GM19023 (cell line): ENCODE results near the gene KRT85.
"Not testable (repeated sequence)": the region's sequence is repeated elsewhere in the genome, so short reads cannot be mapped to it uniquely, and the experiment has no call there.

Experiments
- ATAC-seq: cut with Tn5 transposase; IDR thresholded peaks from one replicate; pipeline ENCODE4 v1.9.1; 2021; ENCODE audit warnings: mild to moderate bottlenecking, moderate library complexity; ENCODE audit not compliant: unreplicated experiment

KRT85 gene

DNA sequence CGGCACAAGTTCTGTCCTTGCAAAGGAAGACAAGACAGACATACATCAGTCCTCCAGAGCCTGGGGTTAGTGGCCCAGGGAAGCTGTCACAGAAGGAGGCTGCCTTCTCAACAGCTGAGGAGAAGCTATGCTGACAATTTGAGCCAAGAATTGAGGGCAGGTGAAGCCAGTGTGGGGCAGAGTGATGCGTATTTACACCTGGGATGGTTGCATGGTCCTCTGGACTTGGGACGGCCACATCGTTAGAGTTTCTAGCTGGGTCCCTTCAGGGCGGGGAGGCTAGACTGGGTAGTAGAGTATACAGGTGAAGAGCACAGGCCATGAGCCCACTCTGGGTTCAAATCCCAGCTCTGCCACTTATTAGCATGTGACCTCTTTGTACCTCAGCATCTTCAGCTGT lies 16.5 kb downstream of the KRT85 start:
- no peak for ATAC-seq

DNA sequence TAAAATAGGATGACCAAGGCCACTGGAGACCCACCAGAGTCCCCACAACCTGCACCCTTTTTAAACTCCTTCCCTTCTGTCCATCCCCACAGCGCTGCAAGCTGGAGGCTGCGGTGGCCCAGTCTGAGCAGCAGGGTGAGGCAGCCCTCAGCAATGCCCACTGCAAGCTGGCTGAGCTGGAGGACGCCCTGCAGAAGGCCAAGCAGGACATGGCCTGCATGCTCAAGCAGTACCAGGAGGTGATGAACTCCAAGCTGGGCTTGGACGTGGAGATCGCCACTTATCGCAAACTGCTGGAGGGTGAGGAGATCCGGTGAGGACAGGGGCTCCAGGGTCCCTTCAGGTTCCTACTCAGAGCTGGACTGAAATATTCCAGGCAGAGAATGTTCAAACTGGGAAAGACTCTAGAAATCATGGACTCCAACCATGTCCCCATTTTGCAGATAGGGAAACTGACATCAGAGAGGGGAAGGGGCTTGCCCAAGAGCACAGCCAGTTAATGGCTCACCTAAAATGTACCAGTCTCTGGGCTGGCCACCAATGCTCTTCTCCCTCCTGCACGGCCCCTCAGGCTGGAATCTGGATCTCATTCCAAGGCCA lies 17.2 kb downstream of the KRT85 start:
- no peak for ATAC-seq

DNA sequence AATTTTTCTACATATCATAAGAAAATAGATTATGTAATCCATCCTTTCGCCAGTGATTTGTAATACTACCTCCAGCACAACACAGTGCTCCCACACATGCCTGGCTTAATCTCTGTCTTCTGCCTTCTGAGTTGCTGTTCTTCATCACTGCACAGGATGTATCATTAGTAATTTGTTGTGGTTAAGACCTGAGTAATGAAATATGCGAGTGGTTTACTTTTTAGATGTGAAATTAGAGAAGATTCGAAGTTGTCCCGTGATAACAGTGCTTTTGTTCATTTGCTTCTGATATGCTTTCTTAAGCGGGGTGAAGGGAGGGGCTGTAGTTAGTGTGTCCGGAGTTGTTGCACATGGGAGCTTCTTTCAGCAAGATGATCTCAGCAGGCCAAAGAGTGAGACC lies 18.1 kb downstream of the KRT85 start:
- no peak for ATAC-seq

DNA sequence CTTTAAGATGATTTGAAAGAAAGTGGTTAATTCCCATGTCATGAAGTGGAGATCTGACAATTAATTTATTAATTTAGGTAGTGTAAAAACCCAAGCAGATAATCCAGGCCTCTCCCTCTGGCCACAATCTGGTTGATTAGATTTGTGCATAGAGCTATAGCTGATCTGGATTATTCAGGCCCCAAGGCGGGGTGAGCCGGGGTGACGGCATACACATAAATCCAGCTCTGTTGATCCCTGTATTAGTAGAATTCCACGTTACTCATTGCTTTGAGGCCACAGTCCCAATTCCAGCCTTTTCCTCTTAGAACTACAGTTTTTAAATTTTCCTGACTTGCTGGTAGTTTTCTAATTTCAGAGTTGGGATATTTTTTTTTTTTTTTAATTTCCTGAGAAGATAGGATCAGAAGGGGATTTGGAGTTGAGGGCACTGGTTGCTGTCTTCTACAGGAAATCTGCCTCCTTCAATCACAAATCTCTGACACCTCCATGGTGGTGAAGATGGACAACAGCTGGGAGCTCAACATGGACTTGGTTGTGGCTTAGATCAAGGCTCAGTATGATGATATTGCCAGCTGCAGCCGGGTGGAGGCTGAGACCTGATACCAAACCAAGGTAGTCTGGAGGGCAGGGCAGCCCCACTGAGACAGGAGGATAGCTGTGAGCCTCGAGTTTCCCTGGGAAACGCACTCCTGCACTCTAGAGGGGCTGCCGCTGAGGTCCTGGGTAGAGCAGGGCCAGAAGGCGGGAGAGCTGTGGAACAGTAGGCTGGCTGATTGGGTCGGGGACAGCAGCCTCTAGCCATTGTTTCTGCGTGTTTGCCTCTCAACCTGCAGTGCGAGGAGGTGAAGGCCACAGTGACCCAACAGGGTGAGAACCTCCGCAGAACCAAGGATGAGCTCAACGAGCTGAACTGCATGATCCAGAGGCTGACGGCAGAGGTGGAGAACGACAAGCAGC lies 19.4 kb downstream of the KRT85 start:
- ATAC-seq, result no peak

DNA sequence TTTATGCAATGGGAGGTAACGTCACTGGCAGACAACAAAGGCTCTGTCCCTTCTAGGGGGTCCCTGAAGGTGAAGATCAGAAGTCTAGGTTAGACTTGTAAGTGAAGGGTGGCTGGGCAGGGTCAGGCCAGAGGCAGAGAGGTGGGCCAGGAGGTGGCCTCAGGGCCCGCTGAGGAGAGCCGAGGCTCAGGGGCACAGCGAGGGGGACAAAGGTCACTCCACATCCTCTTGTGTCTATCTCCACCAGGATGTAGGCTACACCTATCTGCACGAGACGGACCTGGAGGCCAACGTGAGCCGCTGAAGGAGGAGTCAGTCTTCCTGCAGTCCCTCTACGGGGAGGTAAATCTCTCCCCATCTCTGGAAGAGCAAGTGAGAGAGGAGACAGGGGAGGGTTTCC lies 20.3 kb downstream of the KRT85 start:
- no peak for ATAC-seq

DNA sequence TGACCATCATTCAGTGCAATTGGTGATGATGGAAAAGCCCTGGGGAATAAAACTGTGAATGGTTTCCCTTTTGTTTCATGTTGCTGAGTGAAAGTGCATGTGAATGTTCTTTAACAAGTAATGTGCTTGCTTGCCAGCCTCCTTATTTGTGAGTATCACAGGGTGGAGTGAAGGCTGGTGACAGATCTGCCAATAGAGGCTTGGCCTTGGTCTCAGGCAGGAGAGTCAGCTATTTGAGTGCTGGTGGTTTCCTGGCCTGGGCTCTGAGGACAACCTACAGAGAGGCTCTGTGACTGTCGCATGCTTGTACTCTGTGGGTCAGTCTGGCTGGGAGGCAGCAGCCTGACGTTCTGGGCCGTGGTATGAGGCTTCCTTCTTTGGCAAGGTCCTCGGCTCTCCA lies 20.7 kb downstream of the KRT85 start:
- ATAC-seq, result no peak

DNA sequence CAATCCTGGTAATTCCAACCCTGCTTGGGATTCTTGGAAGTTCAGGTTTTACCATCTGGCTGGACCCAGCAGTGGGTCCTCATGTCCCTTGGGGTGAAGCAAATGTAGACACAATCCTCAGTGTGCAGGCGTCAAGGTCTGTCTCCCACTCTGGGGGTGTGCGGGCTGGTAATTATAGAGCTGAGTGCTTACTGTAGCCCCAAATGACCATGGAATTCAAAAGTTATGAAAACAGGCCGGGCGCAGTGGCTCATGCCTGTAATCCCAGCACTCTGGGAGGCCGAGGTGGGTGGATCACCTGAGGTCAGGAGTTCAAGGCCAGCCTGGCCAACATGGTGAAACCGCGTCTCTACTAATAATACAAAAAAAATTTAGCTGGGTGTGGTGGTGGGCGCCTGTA lies 22.2 kb downstream of the KRT85 start:
- ATAC-seq, result not testable (repeated sequence)

DNA sequence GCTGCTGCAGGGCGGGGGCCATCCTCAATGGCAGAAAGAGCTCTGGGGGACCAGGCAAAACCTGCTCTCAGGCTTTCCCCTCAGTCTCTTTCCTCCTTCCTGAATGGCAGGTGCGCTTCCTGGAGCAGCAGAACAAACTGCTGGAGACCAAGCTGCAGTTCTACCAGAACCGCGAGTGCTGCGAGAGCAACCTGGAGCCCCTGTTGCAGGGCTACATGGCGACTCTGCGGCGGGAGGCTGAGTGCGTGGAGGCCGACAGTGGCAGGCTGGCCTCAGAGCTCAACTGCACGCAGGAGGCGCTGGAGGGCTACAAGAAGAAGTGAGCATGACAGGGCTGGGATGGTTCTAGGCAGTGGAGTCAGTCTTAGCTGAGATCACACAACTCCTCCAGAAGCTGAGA lies 23.2 kb downstream of the KRT85 start:
- no peak for ATAC-seq

DNA sequence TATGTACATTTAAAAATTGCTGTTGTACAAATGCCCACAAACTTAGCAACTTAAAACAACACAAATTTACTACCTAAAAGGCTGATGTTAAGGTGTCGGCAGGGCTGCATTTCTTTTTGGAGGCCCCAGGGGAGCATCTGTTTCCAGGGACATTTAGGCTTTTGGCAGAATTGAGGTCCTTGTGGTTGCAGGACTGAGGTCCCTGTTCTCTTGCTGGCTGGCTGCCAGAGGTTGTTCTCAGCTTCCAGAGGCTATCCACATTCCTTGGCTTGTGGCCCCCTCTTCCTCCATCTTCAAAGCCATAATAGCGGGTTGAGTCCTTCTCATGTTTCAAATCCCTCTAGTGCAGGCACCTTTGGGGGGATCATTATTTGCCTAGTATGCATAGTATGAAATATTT lies 23.7 kb downstream of the KRT85 start:
- ATAC-seq, result no peak

DNA sequence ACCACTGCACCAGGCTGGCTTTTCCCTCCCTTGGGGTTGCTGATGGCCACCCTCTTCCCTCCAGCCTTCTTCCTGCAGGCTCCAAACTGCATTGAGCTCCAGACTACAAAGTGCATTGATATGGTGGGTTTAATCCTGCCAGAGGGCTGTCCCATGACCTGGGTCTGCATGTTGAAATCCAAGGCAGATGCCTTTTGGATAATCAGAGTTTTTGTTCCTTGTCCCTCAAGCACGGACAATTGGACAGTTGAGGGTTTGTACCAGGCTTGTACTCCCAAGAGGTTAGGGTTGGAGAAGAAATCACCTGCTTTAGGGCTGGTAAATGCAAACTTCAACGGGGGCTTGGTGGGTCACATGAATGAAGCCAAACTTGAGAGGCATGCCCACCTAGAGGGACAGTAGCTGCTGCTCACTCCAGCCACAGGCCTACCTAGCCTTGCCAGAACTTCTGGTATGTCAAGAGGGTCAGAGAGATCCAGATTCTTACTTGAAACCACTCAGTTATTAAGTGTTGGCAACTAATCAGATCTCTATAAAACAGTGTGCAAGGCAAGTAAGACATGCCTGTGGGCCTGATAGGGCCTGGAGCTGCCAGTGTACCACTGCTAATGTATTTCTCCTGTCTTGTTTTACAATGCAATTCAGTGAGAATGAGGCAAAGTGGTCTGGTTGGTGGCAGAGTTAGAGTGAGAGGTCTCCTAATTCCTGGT lies 24.3 kb downstream of the KRT85 start:
- ATAC-seq, result no peak

DNA sequence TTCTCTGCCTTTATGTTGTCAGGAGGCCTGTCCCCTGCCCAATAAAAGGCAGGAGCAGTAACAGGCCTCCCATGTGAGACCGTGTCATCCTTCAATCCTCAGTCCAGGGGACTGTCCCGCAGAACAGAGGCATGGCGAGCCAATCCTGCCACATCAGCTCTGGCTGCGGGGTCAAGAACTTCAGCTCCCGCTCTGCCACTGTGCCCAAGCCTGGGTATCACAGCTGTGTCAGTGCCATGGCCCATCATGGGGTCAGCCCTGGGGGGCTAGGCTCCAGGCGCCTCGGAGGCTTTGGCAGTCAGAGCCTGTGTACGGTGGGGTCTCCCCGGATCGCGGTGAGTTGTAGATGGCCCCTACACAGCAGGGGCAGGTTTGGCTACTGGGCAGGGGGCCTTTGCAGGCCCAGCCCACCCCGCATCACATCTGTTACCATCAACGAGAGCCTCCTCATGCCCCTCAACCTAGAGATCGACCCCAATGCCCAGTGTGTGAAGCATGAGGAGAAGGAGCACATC lies 26.2 kb downstream of the KRT85 start:
- no peak for ATAC-seq

DNA sequence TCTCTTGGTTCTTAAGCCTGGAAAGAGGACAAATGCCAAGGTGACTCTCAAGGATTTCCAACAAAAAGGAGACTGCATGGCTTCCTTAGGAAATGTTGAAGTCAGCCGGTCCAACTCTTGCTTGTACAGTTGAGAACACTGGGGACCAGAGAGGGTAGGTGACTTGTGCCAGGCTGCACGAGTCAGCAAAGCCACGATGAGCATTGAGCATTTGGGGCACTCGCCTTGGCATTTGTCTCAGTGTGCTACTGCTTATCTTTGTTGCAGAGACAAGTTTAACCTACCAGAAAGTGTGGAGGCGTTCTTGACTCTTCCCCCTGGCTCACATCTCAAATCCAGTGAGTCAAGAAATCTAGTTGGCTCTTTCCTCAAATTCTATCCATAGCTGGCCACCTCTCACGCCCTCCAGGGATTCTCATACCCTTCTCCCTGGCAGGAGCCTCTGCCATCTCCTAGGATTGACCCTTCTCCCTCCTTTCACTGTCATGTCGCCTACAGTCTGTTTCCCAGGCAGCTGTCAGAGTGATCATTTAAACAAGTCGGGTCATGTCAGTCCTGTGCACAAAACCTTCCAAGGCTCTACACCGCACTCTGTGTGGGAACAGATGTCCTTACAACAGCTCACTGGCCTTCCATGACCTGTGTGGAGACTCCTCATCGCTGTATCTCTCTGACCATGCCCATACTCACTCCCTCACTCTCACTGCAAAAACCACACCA lies 28.9 kb downstream of the KRT85 start:
- no peak for ATAC-seq

DNA sequence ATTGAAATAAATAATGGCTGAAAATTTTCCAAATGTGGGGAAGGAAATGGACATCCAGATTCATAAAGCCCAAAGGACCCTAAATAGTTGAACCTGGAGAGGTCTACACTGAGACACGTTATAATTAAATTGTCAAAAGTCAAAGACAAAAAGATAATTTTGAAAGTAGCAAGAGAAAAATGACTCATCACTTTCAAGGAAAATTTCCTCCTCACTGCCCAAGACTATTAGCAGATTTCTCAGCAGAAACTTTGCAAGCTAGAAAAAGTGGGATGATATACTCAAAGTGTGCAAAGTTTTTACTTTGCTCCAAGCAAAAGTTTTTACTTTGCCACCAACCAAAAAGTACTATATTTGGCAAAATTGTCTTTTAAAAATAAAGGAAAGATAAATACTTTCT lies 30.2 kb downstream of the KRT85 start:
- ATAC-seq, result no peak

DNA sequence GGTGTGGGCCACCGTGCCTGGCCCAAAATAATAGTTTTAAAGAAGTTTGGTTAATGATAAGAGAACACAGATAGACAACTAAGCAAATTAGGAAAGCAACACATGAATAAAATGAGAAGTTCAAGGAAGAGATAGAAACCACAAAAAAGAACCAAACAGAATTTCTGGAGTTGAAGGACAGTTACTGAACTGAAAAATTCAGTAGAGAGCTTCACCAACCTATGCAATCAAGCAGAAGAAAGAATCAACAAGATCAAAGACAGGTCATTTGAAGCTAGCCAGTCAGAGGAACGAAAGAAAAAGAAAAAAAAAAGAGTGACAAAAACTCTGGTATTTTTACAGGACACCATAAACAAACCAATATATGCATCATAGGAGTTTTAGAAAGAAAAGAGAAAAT lies 30.6 kb downstream of the KRT85 start:
- no peak for ATAC-seq

DNA sequence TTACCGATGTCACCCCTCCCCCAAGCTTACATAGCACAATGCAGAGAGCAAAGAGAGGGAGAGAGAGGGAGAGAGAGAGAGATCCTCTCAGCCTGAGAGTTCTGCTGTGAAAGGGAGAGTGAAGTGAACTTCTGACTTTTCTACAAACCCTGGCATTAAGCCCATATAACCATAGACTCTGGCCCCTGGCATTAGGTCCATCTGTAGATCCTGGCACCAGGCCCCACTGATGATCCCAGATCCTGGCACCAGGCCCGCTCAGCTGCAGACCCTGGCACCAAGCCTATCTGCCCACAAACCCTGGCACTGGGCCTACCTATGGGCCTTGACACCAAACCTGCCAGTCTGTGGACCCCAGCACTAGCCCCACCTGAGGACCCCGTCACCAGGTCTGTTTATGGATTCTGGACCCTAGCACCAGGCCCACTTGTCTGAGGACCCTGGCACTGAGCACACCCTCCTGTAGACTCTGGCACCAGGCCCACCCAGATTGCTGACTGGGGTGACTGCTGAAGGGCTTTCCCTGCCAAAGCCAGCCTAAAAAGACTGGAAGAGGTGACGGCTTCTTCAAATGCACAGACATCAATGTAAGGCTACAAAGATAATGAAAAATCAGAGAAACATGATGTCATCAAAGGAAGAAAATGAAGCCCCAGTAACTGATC lies 31.6 kb downstream of the KRT85 start:
- no peak for ATAC-seq

DNA sequence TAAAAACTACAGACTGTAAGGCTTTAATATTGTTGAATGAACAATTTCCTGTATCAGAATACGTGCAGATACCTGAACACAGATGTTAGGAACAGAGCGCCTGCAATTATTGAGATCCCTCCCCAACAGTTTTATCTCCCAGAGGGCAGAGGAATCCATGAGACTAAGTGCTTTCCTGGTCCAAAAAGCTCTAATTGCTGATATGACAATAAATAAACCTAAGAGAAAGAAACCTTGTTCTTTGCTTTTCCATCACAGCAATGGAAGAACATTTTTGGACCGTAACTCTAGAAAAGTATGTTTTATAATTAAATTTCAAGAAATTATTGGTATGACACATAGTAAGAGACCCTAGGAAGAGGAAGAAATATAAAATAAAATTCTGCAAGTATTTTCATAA lies 33.1 kb downstream of the KRT85 start:
- no peak for ATAC-seq

DNA sequence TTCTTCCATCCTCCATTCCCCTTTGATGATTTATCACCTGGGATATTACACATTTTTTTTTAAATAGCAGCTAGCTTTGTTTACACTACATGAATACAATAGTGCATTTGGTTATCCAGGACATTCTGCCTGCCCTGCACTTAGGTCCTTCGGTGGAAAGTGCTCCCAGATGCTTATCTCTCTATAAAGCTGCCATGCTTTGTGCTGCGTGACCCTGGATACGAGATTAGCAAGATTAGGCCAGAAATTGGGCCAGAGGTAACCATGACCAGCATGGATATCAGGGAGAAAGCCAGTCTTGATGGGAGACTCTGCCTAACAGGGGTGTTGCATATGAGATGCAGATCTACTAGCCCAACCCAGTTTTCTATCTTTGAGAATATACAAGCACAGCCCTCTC lies 34.0 kb downstream of the KRT85 start:
- no peak for ATAC-seq

DNA sequence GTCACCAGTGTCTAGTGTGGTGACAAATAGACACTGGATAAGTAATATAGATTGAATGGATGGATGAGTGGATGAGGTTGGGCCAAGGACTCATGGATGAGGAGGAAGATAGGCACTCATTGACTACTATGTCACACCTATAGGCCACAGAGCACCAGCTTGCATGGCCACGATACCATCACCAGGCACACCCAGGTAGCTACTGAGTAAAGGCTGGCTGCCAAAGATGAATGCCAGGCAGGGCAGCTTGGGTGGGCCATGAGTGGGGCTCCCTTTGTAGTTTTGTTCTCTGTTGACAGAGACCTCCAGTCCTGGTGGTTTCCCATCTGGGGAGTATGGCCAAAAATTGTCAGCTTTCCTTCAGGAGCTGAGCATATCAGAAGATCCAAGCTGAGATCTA lies 34.9 kb downstream of the KRT85 start:
- no peak for ATAC-seq

DNA sequence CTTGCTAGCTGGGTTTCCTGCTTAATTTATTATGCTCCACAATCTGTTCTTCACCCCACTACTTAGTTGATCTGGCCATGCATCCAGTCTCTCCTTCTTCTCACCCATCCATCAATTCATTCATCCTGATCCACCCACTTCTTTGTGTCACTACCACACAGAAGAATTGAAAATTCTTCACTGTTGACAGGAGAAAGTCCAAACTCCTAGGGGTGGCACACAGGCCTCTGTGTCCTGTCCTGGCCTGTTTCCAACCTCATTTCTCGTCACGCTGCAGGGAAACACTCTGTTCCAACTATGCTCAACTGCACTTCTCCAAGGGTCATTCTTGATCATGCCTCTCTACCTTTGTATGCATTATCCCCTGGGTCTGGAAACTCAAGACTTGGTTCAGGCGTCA lies 35.4 kb downstream of the KRT85 start:
- no peak for ATAC-seq

DNA sequence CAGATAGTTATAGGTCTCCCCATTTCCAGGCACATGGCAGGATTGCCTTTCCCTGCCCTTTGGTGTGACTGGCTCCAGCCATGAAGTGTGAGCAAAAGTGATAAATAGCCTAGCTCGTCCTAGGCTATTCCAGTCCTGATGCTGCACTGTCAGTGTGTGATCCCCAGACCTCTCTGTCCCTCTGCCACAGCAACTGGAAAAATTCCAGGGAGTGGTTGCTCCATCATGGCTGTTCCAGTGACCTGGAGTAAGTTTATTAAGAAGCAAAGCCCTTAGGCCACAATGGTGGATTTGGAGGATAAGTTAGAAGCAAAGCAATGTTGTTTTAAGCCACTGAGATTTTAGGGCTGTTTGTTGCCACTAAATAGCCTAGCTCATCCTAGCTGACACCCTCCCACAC lies 36.2 kb downstream of the KRT85 start:
- ATAC-seq, result no peak
